Measurements from ENCODE around the gene PLA2G10. TPM values are rescaled to one million over a fixed set of nuclear protein-coding genes. Genes with fewer than 3 reads are reported as not detected.
"Not testable (repeated sequence)": the region's sequence is repeated elsewhere in the genome, so short reads cannot be mapped to it uniquely, and the experiment has no call there.

The PLA2G10 gene
- total and polyA plus RNA-seq, 8 donors, result 1.1 to 6.5 (median 2.4) TPM

DNA sequence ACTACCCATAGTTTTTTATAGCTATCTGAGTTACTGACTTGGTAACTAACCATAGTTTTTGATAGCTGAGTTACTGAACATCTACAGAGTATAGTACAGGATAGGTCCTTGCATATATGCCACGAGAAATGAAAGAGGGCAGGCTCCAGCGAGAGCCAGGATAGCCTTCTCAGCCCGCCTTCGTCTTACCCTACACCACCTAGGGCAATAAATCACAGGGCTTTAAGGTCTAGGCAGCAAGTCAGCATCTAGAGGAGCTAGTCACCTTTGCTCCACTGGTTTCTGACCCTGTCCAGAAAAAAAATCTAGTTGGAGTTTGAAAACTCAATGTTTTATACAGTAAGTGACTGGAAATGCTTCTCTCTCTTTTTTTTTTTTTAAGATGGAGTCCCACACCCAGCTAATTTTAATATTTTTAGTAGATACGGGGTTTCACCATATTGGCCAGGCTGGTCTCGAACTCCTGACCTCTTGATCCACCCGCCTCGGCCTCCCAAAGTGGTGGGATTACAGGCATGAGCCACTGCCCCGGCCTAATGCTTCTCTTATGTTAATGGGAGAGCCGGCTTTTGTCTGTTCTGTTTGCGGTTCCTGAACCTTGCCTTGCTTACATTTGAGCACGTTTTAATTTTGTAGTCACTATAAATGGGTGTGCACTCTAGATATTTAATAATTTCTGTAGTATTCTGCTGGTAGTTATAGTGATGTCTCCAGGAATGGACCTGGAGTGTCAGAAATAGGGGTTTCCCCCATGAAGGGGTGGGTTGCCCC lies 58.5 kb downstream of the PLA2G10 start:
- no peak for FAIRE-seq
- H3K27ac ChIP-seq, result no peak overlapping the region
- intact Hi-C loops (cut with DNase I), result no loop called here

DNA sequence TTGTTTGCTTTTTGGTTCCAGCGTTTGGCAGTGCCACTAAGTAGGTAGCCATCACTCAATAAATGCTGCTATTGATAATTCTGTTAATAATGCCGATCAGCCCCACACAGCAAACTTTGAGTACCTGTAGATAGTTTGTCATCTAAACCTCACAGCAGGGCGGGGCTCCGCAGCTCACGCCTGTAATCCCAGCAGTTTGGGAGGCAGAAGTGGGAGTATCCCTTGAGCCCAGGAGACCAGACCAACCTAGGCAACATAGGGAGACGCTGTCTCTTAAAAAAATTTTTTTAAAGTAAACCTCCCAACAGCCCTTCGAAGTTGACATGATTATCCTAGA lies 59.8 kb downstream of the PLA2G10 start:
- peak overlapping the region in 3 of 4 donors; percentile 89 to 99 (median 99) for H3K4me3 ChIP-seq
- WGBS, 2 donors, result 58 to 60% methylated on average over 7 of the region's 7 CpGs
- peaks cover 3 to 22% (median 8%) of the 10 kb centered on the region in 3 donors for H3K4me1 ChIP-seq
- H3K27ac ChIP-seq, result no peak overlapping the region
- no peaks in the 10 kb centered on the region for H3K27me3 ChIP-seq
- ATAC-seq (no peak), FAIRE-seq (no peak), DNase-seq (no peak)
- TF ChIP-seq, protein P1, sequence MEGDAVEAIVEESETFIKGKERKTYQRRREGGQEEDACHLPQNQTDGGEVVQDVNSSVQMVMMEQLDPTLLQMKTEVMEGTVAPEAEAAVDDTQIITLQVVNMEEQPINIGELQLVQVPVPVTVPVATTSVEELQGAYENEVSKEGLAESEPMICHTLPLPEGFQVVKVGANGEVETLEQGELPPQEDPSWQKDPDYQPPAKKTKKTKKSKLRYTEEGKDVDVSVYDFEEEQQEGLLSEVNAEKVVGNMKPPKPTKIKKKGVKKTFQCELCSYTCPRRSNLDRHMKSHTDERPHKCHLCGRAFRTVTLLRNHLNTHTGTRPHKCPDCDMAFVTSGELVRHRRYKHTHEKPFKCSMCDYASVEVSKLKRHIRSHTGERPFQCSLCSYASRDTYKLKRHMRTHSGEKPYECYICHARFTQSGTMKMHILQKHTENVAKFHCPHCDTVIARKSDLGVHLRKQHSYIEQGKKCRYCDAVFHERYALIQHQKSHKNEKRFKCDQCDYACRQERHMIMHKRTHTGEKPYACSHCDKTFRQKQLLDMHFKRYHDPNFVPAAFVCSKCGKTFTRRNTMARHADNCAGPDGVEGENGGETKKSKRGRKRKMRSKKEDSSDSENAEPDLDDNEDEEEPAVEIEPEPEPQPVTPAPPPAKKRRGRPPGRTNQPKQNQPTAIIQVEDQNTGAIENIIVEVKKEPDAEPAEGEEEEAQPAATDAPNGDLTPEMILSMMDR (IDR thresholded peaks at IDR 0.05), result no peak
- H3K36me3 ChIP-seq, result no peaks in the 10 kb centered on the region
- intact Hi-C loops (cut with DNase I), result no loop called here
- H3K9me3 ChIP-seq, result no peaks in the 10 kb centered on the region

More for the DNA sequence above, 58.5 kb downstream of the PLA2G10 start:
- no peaks in the 10 kb centered on the region for H3K36me3 ChIP-seq
- WGBS, 2 donors, result 74 to 77% methylated on average over 12 of the region's 12 CpGs
- H3K27me3 ChIP-seq, result no peaks in the 10 kb centered on the region
- DNase-seq, result no peak
- no peaks in the 10 kb centered on the region for H3K9me3 ChIP-seq
- H3K4me1 ChIP-seq, result peaks cover 3 to 22% (median 8%) of the 10 kb centered on the region in 3 donors
- no peak for ATAC-seq
- TF ChIP-seq, protein P1 (IDR thresholded peaks at IDR 0.05), result no peak
- no peak overlapping the region for H3K4me3 ChIP-seq

DNA sequence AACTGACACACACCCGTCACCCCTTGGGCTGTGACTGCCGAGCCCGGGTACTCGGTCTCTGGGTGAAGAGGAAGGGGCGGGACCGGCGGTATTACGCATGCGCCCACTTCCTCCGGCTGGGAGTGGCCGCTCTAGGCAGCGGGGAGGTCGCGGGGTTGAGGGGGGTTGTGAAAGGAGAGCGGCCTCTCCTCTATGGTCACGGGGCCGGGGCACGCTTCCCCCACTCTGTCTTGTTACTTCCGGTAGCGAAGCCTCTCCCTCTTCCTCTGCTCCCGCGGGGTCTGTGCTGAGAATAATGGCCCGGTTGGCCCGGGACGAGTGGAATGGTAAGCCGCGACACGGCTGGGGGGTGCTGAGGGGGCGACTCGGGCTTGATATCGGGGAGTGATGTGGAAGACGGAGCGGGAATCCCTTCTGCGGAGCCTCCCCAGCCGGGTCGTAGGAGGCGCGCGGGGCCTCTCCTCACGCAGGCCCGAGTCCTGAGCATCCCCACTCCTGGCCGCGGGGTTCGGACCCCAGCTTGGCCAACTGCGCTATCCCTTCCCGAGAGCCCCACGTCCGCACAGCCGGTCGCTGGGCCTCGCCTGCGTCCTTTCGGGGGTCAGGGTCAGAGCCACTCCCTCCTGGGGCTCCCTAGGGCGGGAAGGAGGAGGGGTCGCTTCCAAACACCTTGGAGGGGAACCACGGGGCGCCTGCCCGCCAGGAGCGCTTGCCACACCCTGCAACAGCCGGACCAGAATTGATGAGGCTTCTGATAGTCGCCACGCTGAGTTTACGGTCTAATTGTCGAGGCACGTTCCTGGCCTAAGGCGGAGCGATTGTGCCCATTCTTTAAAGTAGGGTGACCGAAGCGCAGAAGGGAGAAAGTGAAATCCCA lies 61.2 kb downstream of the PLA2G10 start, which contains the start of gene BFAR:
TSS of gene BFAR (plus strand) at position 259 of the 877 bp plus-strand sequence. CDS start 11,396 bp downstream, outside the sequence.
- DNase-seq (peak; percentile 98 to 100 (median 99)), ATAC-seq (peak; percentile 86 to 94 (median 88)), FAIRE-seq (peak; percentile 51)
- H3K27me3 ChIP-seq, result no peaks in the 10 kb centered on the region
- WGBS, 2 donors, result 0 to 1% methylated on average over 67 to 69 of the region's 69 CpGs
- H3K9me3 ChIP-seq, result no peaks in the 10 kb centered on the region
- peaks cover 3 to 26% (median 18%) of the 10 kb centered on the region in 3 donors for H3K4me1 ChIP-seq
- H3K4me3 ChIP-seq, result peak within 1 kb of the TSS; percentile 72 to 99 (median 94)
- intact Hi-C loops (cut with DNase I), result no loop called here
- no peaks in the 10 kb centered on the region for H3K36me3 ChIP-seq
- peak within 1 kb of the TSS; percentile 66 to 86 (median 78) for H3K27ac ChIP-seq
- TF ChIP-seq, protein P1 (IDR thresholded peaks at IDR 0.05), result no peak

DNA sequence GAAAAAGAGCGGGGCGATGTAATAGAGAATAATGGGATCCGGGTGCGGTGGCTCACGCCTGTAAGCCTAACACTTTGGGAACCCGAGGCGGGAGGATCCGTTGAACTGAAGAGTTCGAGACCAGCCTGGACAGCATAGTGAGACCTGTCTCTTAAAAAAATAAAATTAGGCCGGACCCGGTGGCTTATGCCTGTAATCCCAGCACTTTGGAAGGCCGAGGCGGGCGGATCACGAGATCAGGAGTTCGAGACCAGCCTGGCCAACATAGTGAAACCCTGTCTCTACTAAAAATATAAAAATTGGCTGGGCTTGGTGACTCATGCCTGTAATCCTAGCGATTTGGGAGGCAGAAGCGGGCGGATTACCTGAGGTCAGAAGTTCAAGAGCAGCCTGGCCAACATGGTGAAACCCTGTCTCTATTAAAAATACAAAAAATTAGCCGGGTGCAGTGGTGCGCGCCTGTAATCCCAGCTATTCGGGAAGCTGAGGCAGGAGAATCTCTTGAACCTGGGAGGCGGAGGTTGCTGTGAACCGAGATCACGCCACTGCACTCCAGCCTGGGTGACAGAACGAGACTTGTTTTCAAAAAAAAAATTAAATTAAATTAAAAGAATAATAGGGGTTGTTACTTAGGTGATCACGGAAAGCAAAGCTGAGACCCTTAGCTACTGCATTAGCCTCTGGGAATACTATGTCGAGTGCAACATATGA lies 63.3 kb downstream of the PLA2G10 start:
- peak in 3 of 6 donors; percentile 25 to 31 (median 26) for DNase-seq
- WGBS, 2 donors, result 79 to 82% methylated on average over 29 of the region's 29 CpGs
- intact Hi-C loops (cut with DNase I), result not testable (repeated sequence)

More for the DNA sequence above, 63.3 kb downstream of the PLA2G10 start:
- FAIRE-seq, H3K27me3 ChIP-seq, H3K36me3 ChIP-seq, H3K9me3 ChIP-seq, ATAC-seq: not testable (repeated sequence)
- H3K4me1 ChIP-seq, result peaks cover 7 to 19% (median 18%) of the 10 kb centered on the region in 3 donors
- peak overlapping the region in 3 of 4 donors; percentile 79 to 92 (median 90) for H3K4me3 ChIP-seq
- H3K27ac ChIP-seq, result peak overlapping the region; percentile 71 to 89 (median 78)

All from pancreas (tissue), 10 donors.